Fibroblast of lung (primary cell): ENCODE data around the gene CAPN2.
"Not testable (repeated sequence)": the region's sequence is repeated elsewhere in the genome, so short reads cannot be mapped to it uniquely, and the experiment has no call there.

ENCODE experiments used
- CTCF ChIP-seq, 2 donors: IDR thresholded peaks in 1 of 2; conservative IDR thresholded peaks in 1 of 2; 1 replicate in 1 of 2; 2 replicates in 1 of 2; pipeline ENCODE4 v1.5.1; 2011 to 2012; ENCODE audit warnings: low read length in 2 of 2, control low read depth in 1 of 2, inconsistent platforms in 1 of 2, low read depth in 1 of 2, mild to moderate bottlenecking in 1 of 2
- EZH2 ChIP-seq: IDR thresholded peaks from 2 replicates; pipeline ENCODE4 v1.5.1; 2012; ENCODE audit warnings: low read length, control low read depth, mild to moderate bottlenecking; ENCODE audit errors: missing control alignments

- not testable (repeated sequence) for TF ChIP-seq CTCF (conservative IDR thresholded peaks at IDR 0.05 in 1 of 2, IDR thresholded peaks at IDR 0.05 in 1 of 2; ENCODE audit: low read depth in 1 of 2, low read length in 2 of 2); EZH2
Measured at GRCh38 chr1:223817265-223817664, 104.9 kb downstream of the CAPN2 start.
